Stimulated activated CD4-positive, alpha-beta T cell treated with anti-CD3 and anti-CD28 coated beads, Interleukin-15, amount 100 ng/mL, for 48 hours (primary cell): ENCODE measurements around the gene TAMM41.
A peak's percentile ranks its signal among the peaks of the same experiment; 100 is the strongest.
"Not testable (repeated sequence)": the region's sequence is repeated elsewhere in the genome, so short reads cannot be mapped to it uniquely, and the experiment has no call there.

ENCODE experiments used
- DNase-seq, 2 donors: peaks; one replicate each; pipeline ENCODE4 v3.0.0-alpha.2; 2020; ENCODE audit warnings: low read depth in 2 of 2

Gene TAMM41, protein sequence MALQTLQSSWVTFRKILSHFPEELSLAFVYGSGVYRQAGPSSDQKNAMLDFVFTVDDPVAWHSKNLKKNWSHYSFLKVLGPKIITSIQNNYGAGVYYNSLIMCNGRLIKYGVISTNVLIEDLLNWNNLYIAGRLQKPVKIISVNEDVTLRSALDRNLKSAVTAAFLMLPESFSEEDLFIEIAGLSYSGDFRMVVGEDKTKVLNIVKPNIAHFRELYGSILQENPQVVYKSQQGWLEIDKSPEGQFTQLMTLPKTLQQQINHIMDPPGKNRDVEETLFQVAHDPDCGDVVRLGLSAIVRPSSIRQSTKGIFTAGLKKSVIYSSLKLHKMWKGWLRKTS

GRCh38 chr3:11846281-11847266 lies at the start of gene TAMM41:
TAMM41 (minus strand) TSS chr3:11846885; CDS start chr3:11846636, 249 bp downstream.
- DNase-seq = peak; percentile 89

- DNase-seq = no peak
Measured at GRCh38 chr3:11878837-11879236, 32.2 kb upstream of the TAMM41 start.

- not testable (repeated sequence) for DNase-seq
Measured at GRCh38 chr3:11874707-11875106, 28.0 kb upstream of the TAMM41 start.

DNA sequence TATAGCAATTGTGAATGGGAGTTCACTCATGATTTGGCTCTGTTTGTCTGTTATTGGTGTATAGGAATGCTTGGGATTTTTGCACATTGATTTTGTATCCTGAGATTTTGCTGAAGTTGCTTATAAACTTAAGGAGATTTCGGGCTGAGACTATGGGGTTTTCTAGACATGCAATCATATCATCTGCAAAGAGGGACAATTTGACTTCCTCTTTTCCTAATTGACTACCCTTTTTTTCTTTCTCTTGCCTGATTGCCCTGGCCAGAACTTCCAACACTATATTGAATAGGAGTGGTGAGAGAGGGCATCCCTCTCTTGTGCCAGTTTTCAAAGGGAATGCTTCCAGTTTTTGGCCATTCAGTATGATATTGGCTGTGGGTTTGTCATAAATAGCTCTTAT lies 17.1 kb upstream of the TAMM41 start:
- not testable (repeated sequence) for DNase-seq

DNA sequence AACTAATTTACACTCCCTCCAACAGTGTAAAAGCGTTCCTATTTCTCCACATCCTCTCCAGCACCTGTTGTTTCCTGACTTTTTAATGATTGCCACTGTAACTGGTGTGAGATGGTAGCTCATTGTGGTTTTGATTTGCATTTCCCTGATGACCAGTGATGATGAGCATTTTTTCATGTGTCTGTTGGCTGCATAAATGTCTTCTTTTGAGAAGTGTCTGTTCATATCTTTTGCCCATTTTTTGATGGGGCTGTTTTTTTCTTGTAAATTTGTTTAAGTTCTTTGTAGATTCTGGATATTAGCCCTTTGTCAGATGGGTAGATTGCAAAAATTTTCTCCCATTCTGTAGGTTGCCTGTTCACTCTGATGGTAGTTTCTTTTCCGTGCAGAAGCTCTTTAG lies 15.9 kb upstream of the TAMM41 start:
- not testable (repeated sequence) for DNase-seq

DNA sequence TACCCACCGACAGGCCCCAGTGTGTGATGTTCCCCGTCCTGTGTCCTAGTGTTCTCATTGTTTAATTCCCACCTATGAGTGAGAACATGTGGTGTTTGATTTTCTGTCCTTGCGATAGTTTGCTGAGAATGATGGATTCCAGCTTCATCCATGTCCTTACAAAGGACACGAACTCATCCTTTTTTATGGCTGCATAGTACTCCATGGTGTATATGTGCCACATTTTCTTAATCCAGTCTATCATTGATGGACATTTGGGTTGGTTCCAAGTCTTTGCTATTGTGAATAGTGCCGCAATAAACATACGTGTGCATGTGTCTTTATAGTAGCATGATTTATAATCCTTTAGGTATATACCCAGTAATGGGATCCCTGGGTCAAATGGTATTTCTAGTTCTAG lies 15.5 kb upstream of the TAMM41 start:
- not testable (repeated sequence) for DNase-seq

DNA sequence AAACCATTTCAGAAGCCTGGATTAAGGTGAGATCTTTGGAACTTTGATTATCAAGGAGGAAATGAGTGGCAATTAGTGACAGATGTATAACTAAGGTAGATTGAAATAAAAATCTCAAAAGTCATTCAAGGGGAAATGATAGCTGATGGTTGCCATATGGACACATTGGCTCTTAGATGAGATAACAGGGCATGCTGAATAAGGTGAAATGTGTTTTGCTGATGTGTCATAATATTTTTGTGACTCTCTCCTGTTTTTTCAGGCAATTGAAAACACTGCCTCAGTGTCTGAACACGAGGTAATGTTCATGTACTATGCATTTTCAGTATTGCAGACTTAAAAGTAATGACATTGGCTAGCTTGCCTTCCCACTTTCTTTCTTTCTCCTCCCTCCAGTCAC lies 13.5 kb upstream of the TAMM41 start:
- DNase-seq = not testable (repeated sequence)

DNA sequence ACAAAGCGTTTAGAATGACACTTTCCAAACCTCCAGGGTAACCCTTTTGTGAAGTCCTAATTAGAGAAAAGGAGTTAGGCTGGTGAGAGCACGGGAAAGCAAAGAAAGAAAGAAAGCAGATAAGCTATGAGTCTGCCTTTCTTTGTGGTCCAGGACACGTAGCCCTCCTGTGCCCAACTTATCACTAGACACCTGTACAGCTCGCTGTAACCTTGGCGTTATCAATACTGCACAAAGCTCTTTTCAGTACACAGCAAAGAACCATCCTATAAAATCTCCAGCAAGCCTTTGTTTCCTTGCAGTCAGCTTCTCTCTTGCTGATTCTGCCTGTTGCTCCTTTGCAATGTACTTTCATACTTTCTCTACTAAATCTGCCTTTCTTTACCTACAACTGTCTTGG lies 6.8 kb upstream of the TAMM41 start:
- no peak for DNase-seq

DNA sequence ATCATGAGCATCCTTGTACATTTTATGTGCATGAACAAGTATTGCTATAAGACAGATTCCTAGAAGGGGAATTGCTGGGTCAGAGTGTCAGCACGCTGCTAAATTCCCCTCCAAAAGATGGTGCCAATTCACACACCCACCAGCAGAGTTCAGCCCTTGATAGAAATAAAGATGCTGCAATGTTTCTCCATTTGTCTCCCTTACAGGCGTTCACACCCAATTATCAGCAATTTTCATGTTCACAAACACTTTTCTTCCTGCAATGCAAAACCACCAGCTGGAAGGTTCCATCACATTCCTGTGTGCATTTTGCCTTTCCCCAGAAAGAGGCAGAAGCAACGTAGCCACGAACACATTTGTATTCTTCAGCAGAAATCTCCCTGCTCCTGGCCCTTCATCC lies 3.3 kb upstream of the TAMM41 start:
- no peak for DNase-seq

DNA sequence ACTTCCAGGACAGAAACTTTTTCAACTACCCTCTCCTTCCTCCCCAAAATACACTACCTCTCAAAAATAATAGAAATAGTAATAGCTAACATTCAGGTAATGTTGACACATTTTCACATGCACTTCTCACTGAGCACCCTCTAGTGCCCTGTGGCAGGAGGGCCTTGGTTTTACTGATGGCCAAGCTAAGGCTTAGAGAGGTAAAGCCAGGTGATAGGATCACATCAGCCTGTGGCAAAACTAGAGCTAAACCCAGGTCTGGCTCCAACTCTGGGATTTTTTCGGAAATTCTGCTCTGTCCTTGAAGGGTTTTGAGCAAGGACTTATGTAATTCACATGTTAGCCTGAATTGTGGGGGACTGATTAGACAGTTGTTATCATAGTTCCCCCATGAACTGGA lies 922 bp upstream of the TAMM41 start:
- no peak for DNase-seq

GRCh38 chr3:11845651-11846050 lies 1.0 kb downstream of the TAMM41 start:
- DNase-seq = no peak

GRCh38 chr3:11844891-11845290 lies 1.8 kb downstream of the TAMM41 start:
- DNase-seq = no peak

DNA sequence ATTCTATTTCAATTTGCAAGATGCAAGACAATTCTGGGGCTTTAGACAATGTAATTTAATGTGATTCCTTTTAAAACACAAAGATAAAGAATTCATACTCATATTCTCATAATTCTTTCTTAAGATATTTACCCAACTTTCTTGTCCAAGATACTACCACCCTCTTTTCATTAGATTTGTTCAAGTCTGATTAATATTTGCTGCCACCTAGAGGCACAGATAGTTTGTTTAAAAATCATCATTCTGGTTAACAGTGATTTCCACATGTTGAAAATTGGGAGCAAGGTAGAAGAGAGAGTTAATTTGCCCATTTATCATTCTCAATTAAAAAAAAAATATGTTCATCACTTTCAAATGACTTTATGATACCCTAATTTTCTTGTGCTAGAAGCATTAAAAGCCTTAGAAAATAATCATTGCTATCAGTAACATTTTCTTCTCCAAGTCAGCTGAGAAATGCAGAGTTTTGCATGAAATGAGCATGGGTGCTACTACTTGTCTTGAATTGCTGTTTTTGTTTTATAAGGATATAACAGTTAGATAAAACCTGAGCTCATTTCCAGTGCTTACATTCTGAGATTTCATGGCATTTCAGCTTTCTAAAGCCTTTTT lies 11.6 kb downstream of the TAMM41 start:
- DNase-seq = no peak

DNA sequence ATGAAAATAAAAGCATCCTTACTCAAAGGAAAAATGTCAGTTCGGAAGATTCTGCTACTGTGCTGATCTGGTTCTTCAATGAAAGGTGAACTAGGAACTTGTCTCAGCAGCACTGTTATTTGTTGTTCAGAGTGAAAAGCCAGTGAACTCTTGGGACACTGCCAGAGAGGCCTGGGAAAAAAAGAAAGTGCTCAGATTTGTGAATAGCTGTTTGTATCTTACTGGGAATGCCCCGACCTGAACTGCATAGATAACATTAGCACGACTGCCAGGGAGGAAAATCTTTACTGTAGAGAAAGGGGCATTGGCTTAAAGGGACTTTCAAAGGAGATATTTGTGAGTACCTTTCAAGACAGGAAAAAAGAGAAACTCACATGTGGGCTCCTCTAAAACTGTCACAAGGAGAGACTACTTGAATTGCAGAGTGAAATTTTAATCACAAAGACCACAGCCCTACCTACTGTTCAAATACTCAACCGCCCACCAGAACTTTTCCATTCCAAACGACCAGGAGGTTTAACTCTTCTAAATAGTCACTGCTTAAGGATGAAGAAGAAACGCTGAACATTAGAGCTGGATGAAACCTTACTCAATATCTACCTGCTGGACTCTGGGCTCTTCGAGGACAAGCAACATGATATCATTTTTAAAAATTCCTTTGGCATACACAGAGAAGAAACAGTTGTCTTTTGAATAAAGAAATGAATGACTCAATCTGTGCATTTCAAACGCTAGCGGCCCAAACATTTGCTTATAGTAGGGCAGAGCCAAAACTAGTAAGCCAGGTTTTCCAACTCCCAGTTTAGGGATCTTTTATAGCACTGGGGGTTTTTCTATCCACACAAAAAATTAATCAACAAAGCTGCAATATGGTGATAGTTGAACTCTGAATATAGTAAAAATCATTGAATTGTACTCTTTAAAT lies 13.4 kb downstream of the TAMM41 start:
- DNase-seq = no peak

DNA sequence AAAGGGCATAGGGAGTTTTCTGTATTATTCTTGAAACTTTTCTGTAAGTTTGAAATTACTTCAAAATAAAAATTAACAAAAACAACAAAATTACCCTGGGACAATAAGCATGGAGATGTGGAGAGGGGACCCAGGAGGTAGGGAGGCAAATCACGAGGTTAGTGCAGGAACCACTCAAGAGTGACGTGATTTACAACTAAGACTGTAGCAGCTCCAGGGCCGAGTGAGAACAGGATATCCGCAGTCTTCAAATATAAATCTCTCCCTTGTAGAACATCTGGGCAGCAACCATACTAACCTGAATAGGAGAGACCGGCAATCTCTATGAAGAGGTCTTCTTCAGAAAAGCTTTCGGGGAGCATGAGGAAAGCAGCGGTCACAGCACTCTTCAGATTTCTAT lies 17.3 kb downstream of the TAMM41 start:
- no peak for DNase-seq

- DNase-seq = no peak
Measured at GRCh38 chr3:11826628-11827265, 19.9 kb downstream of the TAMM41 start.

- DNase-seq = no peak
Measured at GRCh38 chr3:11825301-11825700, 21.4 kb downstream of the TAMM41 start.

DNA sequence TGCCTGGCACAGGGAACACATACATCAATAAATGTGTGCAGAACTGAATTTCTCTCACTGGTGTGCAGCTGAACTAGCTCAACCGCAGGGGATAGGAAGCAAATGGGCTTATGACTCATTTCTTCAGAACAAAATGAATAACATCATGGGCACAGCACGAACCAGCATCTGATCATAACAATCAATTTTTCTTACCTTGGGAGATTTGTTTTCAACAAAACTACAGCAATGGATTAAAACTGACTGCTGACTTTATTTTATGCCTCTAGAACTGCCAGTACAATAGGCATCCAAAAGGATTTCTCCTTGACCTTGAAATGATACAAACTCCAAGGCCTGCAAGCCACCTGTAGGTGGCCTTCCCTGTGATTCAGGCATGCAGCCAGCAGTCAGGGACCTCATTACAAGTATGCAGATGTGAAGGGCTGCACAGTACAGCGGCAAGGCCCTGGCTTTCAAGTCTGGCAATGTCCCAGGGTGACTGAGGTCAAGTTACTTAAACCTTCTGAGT lies 26.1 kb downstream of the TAMM41 start:
- DNase-seq = peak; percentile 19 to 20

- no peak for DNase-seq
Measured at GRCh38 chr3:11819146-11819689, 27.5 kb downstream of the TAMM41 start.

DNA sequence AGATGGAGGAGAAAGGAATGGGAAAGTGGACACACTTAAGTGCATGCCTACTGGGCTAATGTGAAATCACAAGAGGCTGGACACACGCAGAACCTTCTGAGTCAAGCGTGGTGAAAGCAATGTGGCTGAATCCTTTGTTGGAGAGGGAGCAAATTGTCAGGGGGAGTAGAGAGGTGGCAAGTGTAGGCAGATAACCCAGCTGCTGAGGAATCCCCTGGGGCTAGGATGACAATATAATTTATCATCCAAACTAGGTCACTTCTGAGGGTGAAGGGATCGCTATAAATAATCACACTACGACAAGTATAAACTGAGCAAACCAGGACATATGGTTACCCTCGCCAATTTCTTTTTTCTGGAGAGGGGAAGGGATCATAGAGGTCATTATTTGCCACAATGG lies 28.7 kb downstream of the TAMM41 start:
- no peak for DNase-seq
